Measurements from ENCODE around the gene KRT73.
"Not testable (repeated sequence)": the region's sequence is repeated elsewhere in the genome, so short reads cannot be mapped to it uniquely, and the experiment has no call there.

KRT73 gene

DNA sequence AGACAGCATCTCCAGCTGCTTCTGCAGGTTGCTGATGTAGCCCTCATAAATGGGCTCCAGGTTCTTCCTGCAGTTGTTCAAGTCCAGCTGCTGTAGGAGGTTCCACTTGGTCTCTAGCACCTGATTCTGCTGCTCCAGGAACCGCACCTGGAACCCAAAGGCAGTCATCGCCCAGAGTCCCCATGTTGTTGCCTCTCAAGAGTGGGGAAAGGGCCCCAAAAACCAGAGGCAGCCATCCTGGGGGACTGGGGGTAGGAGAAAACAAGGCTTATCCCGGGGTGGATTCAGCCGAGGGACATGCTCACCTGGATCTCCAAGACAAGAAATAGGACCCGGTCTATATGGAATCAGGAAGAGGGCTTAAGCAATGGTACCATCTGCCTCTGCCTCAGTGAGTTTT lies 19.4 kb downstream of the KRT73 start:
- DNase-seq (ENCODE audit: low read depth), result no peak
- TF ChIP-seq CTCF (IDR thresholded peaks at IDR 0.05; ENCODE audit: insufficient read depth, low read depth, low read length, missing control alignments), result no peak
- no peak overlapping the region for H3K4me3 ChIP-seq (ENCODE audit: low read depth, low read length)

DNA sequence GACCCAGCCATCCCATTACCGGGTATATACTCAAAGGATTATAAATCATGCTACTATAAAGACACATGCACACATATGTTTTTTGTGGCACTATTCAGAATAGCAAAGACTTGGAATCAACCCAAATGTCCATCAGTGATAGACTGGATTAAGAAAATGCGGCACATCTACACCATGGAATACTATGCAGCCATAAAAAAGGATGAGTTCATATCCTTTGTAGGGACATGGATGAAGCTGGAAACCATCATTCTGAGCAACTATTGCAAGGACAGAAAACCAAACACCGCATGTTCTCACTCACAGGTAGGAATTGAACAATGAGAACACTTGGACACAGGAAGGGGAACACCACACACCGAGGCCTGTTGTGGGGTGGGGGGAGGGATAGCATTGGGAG lies 24.1 kb downstream of the KRT73 start:
- DNase-seq (ENCODE audit: low read depth); H3K4me3 ChIP-seq (ENCODE audit: low read depth, low read length): not testable (repeated sequence)

DNA sequence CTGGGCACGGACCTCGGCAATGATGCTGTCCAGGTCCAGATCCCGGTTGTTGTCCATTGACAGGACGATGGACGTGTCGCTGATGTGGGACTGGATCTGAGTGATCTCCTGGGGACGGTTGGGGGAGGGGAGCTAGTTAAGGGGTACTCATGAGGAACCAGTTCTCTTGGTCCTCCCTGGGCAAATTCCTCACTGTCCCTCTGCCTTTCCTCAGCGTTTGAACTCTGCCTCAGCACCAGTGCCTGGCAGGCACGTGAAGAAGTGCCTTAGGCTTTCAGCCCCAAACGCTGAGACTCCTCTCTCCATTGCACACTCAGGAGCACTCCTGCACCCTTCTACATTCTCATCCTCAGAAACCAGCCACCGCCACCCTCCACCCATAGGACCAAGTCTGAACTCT lies 26.8 kb downstream of the KRT73 start:
- DNase-seq (ENCODE audit: low read depth), result no peak
- no peak overlapping the region for H3K4me3 ChIP-seq (ENCODE audit: low read depth, low read length)
- TF ChIP-seq CTCF (IDR thresholded peaks at IDR 0.05; ENCODE audit: insufficient read depth, low read depth, low read length, missing control alignments), result no peak

GRCh38 chr12:52590021-52590420 lies 28.3 kb downstream of the KRT73 start:
- no peak overlapping the region for H3K4me3 ChIP-seq (ENCODE audit: low read depth, low read length)
- TF ChIP-seq CTCF (IDR thresholded peaks at IDR 0.05; ENCODE audit: insufficient read depth, low read depth, low read length, missing control alignments), result no peak
- no peak for DNase-seq (ENCODE audit: low read depth)

- TF ChIP-seq CTCF (IDR thresholded peaks at IDR 0.05; ENCODE audit: insufficient read depth, low read depth, low read length, missing control alignments), result no peak
- DNase-seq (ENCODE audit: low read depth), result no peak
- no peak overlapping the region for H3K4me3 ChIP-seq (ENCODE audit: low read depth, low read length)
Observed at GRCh38 chr12:52587563-52587962, 30.8 kb downstream of the KRT73 start.

DNA sequence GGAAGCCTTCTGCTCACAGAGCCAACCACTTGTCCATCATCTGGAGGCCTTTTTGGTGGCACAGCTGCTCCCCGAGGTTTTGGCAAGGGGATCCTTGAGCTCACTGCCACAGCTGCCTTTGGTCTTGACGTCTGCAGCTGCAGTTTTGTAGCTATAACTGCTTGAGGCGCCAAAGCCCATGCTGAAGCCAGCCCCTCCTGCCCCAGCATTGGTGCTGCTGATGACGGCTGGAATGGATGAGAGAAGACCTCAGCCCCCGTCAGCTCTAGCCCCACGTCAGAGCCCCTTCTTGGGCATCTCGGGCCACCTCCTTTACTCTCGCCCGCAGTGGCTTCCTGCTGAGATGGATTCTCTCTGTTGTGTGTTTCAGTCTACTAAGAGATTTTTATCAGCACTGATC lies 32.4 kb downstream of the KRT73 start:
- H3K4me3 ChIP-seq (ENCODE audit: low read depth, low read length), result no peak overlapping the region
- no peak for DNase-seq (ENCODE audit: low read depth)
- no peak for TF ChIP-seq CTCF (IDR thresholded peaks at IDR 0.05; ENCODE audit: insufficient read depth, low read depth, low read length, missing control alignments)

- no peak for TF ChIP-seq CTCF (IDR thresholded peaks at IDR 0.05; ENCODE audit: insufficient read depth, low read depth, low read length, missing control alignments)
- no peak overlapping the region for H3K4me3 ChIP-seq (ENCODE audit: low read depth, low read length)
- no peak for DNase-seq (ENCODE audit: low read depth)
Observed at GRCh38 chr12:52585066-52585465, 33.3 kb downstream of the KRT73 start.

Data from GM12865 (cell line).